Stimulated activated CD8-positive, alpha-beta memory T cell treated with anti-CD3 and anti-CD28 coated beads, Interleukin-15, amount 100 ng/mL, for 4 hours (primary cell): ENCODE measurements around the gene C2orf74.
"Not testable (repeated sequence)": the region's sequence is repeated elsewhere in the genome, so short reads cannot be mapped to it uniquely, and the experiment has no call there.

Source experiments
- DNase-seq, 2 donors: peaks; one replicate each; pipeline ENCODE4 v3.0.0-alpha.2; 2020; ENCODE audit warnings: low read depth in 2 of 2

Gene C2orf74

GRCh38 chr2:61173116-61173515 lies 11.1 kb downstream of the C2orf74 start:
- DNase-seq, result no peak

- no peak for DNase-seq
These were observed 13.0 kb downstream of the C2orf74 start for GRCh38 chr2:61175036-61175435.

DNA sequence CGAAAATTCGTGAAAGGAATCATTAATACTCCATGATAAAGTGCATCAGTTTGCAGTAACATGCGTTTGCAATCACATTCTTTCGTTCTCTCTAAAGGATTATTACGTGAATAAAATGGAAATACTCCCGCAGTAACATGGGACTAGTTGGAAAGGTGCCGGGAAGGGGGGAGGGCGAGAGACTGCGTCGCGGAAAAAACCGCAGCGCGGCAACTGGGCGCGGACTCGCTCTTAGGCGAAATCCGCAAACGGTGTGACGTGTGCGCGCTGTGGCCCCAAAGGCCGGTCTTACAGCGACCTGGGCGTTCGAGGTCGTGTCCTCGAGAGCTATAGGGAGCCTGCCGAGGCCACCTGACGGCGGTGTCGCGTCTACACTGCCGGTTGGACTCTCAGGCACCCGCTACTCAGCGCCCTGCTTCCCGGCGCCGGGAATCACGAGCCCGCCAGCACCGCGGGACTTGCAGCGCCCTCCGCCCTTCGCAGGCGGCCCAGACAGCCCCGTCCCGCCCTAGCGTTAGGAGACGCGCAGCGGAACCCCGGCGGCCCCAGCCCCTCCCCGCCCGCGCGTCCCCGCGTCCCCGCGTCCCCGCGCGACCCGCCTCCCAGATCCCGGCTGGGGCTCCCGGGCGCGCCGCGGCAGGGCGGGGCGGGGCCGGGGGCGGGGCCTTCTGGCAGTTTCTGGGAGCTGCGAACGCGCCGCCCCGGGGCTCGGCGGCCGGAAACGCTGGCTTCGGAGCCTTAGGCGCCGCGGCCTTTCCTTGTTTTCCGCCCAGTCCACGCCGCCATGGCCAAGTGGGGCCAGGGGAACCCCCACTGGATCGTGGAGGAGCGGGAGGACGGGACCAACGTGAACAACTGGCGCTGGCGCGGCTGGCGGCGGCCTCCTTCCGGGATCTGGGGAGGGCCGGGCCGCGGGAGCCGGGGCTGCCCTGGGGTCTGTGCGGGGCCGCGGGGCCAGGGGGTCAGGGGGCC lies 15.1 kb downstream of the C2orf74 start:
- peak; percentile 82 to 87 for DNase-seq

- peak in 1 of 2 donors; percentile 27 for DNase-seq
These were observed 15.9 kb downstream of the C2orf74 start for GRCh38 chr2:61177727-61178549.

GRCh38 chr2:61178603-61179545 lies 16.9 kb downstream of the C2orf74 start:
- DNase-seq, result no peak

DNA sequence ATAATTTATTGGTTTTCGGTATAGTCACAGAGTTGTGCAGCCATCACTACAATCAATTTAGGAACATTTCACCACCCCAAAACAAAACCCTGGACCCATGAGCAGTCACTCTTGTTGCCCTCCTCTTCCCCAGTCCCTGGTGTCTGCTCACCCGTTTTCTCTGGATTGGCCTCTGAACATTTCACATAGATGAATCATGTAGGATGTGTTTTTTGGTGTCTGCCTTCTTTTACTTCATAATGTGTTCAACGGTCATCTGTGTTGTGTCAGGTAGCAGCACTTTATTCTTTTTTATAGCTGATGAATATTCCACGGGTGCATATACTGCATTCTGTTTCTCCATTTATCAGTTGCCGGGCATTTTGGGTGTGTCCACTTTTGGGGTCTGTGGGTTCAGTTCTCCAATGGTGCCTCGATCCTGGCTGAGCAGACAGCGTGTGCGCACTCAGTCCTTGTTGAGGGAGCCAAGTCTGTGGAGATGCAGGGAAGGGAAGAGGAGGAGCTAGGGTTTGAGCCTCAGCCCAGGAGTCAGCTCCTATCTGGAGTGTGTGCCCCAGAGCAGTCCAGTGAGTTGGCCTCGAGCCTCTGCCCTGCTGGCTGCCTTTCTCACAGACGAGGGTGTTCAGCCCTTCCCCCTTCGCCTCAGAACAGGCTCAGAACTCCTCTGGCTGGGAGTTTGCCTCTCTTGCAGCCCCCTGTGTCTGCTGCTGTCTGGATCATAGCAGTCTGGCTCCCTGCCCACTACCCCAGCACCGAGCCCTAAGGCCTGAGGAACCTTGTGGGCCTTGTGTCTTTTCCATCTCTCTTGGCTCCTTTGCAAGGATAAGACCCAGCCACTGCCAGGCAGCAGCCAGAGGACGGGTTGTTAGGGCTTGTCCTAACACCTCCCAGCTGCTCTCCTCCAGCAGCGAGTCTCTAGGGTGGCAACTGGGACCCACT lies 18.0 kb downstream of the C2orf74 start:
- DNase-seq, result no peak

DNA sequence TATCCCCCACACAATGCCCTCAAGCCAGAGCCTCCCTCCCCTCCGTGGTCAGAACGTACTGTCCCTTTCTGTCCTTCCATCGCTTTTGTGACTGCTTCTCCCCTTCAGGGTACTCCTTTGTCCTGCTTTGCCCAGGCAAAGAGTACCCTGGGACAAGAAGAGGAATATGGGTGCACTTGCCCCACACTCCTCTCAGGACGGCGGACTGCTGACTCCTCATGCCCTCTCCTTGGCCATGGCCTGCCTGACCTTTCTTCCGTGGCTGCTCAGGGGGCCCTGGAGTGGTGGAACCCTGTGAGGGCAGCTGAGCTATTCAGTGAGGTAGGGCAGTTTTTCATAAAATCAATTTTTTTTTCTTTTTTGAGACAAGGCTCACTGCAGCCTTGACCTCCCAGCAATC lies 18.7 kb downstream of the C2orf74 start:
- DNase-seq, result no peak

- no peak for DNase-seq
These were observed 19.5 kb downstream of the C2orf74 start for GRCh38 chr2:61181382-61182058.

DNA sequence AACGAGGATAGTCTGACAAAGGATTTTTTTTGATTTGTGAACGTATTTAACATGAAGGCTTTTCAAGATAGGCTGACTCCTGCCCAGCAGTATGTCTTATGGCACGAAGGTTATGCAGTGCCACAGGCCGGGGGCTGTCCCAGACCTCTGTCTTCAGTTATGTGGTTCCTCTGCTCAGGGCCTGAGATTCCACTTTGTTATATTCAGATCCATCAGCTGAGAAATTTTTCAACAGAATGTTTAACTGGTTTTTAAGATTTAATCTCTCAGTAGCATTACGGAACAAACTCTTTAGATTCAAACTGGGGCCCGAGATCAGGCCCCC lies 20.0 kb downstream of the C2orf74 start:
- no peak for DNase-seq

DNA sequence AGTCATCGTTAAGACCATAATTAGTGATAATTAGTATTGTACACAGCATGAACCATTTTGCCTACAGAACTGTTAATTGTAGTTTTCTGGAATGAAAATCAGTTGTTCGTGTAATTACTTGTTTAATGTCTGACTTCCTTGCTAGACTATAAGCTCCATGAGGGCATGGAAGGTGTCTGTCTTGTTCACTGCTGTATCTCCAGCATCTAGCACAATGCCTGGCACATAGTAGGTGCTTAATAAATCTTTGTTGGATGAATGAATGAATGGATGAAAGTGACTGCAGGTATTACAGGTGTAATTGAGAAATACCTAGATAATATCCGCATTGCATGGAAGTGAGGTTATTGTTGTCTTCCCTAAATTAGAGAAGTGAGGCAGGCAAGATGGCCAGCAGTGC lies 21.8 kb downstream of the C2orf74 start:
- DNase-seq, result no peak

- no peak for DNase-seq
These were observed 22.3 kb downstream of the C2orf74 start for GRCh38 chr2:61184263-61184662.

- no peak for DNase-seq
These were observed 23.3 kb downstream of the C2orf74 start for GRCh38 chr2:61185231-61185728.

GRCh38 chr2:61187085-61187484 lies 25.1 kb downstream of the C2orf74 start:
- no peak for DNase-seq

DNA sequence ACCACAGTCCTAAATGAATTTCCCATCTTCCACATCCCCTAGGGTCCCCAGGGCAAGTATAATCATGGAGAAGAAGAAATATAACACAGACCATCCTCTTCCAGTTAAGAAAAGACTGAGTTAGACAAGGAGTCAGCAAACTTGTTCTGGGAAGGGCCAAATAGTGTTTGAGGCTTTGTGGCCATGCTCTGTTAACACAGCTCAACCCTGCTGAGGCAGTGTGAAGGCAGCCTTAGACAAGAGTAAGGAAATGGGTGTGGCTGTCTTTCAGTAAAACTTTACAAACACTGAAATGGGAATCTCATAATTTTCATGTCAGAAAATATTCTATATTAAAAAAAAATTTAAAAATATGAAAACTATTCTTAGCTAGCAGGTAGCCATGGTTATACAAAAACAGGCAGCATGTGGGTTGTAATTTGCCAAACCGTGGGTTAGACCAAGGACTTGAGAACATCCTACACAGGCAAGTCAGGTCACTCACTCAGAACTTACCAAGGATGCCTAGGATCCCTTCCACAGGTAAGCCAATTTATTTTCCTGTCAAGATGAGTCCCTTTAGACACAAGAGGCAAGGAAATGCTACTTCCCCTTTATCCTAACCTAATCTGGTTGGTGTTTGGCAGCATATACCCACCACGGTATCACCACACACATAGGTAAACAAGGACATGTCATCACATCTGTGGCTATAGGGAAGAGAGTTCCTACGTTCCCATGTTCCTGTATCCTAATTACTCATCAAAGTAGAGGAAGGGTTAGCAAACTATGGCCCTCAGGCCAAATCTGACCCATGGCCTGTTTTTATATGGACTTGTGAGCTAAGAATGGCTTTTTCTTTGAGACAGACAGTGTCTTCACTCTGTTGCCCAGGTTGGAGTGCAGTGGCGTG lies 31.9 kb downstream of the C2orf74 start:
- no peak for DNase-seq

- not testable (repeated sequence) for DNase-seq
These were observed 32.7 kb downstream of the C2orf74 start for GRCh38 chr2:61194646-61195045.

GRCh38 chr2:61196671-61197070 lies 34.7 kb downstream of the C2orf74 start:
- DNase-seq, result no peak

DNA sequence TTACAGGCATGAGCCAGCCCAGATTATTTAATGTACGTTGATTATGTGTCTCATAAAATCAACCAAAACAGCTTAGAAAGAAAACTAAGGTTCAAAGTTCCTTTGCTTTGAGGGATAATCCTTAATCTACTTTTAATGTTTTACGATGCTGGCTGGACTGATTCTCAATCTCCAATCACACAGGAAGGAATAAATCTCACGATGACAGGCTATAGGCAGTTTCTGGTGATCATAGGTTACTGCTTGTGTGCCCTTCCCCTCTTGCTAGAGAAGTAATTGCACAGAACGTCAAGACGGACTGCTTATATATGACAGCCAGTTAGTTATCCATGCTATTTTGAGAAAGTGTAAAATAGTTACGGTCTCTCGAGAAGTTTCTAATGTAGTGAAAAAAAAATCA lies 43.1 kb downstream of the C2orf74 start:
- DNase-seq, result no peak

GRCh38 chr2:61210332-61210981 lies 48.5 kb downstream of the C2orf74 start:
- DNase-seq, result no peak
